G401 (cell line): ENCODE measurements around the gene CYP4A22. TPM values are rescaled to one million over a fixed set of nuclear protein-coding genes. Genes with fewer than 3 reads are reported as not detected.
"Not testable (repeated sequence)": the region's sequence is repeated elsewhere in the genome, so short reads cannot be mapped to it uniquely, and the experiment has no call there.

ENCODE experiments used
- DNase-seq: peaks from one replicate; pipeline ENCODE4 v3.0.0-alpha.2; 2015; ENCODE audit warnings: low spot score
- in situ Hi-C: cut with HindIII; loops from 2 replicates; pipeline ENCODE4 v1.10.0; 2016; ENCODE audit warnings: low sequenced_read_pairs, mixed read lengths
- total RNA-seq: library from RNA; depleted of rRNA; stranded (reverse); fragments of >200 nt; shearing (Covaris generic); gene quantifications from 2 replicates; pipeline ENCODE4 v1.2.3, GENCODE V29; 2014

The CYP4A22 gene
- total RNA-seq, 1 experiment from 2014 or later, result not detected

- in situ Hi-C loops, result no loop called here
- DNase-seq, result no peak
Measured at GRCh38 chr1:47147047-47147785, 10.0 kb downstream of the CYP4A22 start.

DNA sequence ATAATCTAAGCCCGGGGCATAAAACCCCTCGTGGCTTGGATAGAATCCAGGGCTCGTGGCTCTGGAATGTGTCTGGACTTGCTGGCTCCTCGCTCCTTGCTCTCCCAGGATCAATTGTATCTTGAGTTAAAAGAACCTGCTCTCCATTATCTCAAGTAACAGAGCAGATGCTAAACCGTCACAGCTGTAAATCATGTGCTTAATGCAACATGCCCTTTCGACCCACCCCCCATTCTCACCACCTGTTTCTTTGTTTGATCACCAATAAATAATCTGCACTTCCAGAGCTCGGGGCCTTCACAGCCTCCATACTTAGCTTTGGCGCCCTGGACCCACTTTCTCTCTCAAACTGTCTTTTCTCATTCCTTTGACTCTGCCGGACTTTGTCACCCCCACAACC, 11.9 kb downstream of the CYP4A22 start:
- in situ Hi-C loops, DNase-seq: not testable (repeated sequence)

GRCh38 chr1:47156457-47156856, 19.2 kb downstream of the CYP4A22 start:
- in situ Hi-C loops, DNase-seq: not testable (repeated sequence)

- in situ Hi-C loops, DNase-seq: not testable (repeated sequence)
Measured at GRCh38 chr1:47157957-47158356, 20.7 kb downstream of the CYP4A22 start.

GRCh38 chr1:47160716-47161115, 23.5 kb downstream of the CYP4A22 start:
- in situ Hi-C loops, result no loop called here
- no peak for DNase-seq

DNA sequence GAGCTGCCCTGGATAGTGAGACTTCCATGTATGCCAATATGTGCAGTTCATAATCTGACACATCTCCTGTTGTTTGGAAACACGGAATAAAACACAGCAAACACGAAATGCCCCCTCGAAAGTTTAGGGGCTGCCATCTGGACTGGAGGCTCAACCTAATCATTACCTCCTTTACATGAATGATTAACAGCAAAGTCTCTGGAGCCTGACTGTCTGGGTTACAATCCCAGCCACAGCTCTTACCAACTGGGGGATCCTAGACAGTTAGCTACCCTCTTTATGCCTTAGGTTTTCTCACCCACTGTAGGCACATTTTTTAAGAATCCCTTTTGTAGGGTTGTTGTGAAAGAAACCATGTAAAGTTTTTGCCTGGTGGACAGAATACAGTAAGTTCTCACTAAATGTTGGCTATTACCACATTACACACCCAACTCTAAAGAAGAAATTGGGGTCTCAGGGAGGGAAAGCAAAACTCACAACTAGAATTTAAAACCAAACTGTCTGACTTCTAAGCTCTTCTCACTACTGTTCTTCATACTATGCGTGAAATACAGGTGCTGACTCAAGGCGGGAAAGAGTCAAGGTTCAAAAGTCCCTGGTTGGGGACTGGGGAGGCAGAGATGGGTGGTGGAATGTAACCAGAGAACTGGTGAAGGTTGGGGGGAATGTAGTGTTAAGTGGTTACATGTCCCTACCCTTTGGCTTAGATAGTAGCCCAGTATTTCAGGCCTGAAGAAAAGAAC, 24.2 kb downstream of the CYP4A22 start:
- in situ Hi-C loops, result no loop called here

GRCh38 chr1:47164552-47164951, 27.3 kb downstream of the CYP4A22 start:
- in situ Hi-C loops, result no loop called here
- DNase-seq, result no peak

More for the DNA sequence above, 24.2 kb downstream of the CYP4A22 start:
- no peak for DNase-seq

- no peak for DNase-seq
- in situ Hi-C loops, result no loop called here
Measured at GRCh38 chr1:47172782-47173181, 35.5 kb downstream of the CYP4A22 start.

DNA sequence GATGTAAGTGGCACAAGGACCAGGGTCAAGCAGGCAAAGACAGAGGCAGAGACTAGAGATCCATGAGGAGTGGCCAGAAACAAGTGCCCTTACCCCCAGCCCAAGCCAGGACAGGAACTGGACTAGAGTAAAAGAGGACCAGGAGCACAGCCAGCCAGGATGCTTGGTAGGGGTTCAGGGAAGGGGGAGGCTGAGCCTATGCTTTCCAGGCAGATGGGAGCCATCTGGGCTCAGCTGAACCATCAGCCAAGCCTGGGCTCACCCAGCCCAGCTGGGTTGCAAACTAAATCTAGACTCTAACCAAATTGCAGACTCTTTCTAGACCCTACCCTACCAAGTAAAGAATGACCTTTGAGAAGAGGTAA, 37.4 kb downstream of the CYP4A22 start:
- in situ Hi-C loops, result no loop called here
- no peak for DNase-seq

DNA sequence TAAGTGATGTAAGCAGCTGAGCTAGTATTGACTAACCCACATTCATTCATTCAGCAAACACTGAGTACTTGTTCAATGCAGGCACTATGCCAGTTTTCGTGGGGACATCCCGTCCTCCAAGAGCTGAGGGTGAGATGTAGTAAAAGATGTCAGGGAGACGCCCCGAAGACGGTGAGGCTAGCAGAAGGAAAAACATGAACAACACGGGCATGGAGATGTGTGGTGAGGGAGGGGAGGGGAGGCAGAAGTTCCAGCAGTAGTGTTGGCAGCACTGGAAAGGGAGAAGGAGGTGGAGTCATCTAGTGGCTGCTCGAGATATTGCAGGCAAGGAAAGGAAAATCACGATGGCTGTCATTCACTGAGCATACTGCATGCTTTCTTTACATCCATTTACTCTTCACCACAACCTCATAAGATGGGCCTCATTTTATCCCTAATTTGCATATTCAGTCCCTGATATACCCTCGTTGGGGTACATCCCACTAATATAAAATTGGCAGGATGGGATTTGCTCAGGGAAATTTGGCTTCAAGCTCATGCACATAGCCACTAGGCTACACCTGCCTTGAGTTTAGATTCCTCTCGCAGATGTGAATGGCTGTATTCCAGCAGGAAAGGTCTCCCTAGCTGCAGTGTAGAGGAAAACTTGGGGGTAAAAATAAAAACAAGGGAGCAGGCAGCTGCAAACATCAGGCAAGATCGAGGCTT, 38.1 kb downstream of the CYP4A22 start:
- in situ Hi-C loops, result no loop called here

DNA sequence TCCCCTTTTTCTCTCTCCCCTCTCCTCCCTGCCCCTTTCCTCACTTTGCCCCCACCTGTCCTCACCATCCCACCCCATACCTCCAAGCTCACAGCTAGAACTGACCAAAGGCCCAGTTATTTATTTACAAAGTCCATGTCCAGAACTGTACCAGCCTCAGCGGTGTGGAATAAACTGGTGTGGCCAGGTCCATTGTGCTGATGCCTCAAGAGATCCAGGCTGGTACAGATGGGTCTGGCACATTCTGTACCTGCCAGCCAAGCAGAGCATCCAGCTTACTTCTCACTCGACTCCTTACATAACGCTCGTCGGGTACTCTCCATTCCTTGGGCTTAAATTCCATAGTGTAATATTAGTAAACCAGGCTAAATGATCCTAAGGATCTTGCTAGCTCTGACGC, 40.8 kb downstream of the CYP4A22 start:
- no peak for DNase-seq
- in situ Hi-C loops, result no loop called here

More for the DNA sequence above, 38.1 kb downstream of the CYP4A22 start:
- peak; percentile 58 for DNase-seq

GRCh38 chr1:47178654-47179016, 41.4 kb downstream of the CYP4A22 start:
- in situ Hi-C loops, result no loop called here
- DNase-seq, result no peak

DNA sequence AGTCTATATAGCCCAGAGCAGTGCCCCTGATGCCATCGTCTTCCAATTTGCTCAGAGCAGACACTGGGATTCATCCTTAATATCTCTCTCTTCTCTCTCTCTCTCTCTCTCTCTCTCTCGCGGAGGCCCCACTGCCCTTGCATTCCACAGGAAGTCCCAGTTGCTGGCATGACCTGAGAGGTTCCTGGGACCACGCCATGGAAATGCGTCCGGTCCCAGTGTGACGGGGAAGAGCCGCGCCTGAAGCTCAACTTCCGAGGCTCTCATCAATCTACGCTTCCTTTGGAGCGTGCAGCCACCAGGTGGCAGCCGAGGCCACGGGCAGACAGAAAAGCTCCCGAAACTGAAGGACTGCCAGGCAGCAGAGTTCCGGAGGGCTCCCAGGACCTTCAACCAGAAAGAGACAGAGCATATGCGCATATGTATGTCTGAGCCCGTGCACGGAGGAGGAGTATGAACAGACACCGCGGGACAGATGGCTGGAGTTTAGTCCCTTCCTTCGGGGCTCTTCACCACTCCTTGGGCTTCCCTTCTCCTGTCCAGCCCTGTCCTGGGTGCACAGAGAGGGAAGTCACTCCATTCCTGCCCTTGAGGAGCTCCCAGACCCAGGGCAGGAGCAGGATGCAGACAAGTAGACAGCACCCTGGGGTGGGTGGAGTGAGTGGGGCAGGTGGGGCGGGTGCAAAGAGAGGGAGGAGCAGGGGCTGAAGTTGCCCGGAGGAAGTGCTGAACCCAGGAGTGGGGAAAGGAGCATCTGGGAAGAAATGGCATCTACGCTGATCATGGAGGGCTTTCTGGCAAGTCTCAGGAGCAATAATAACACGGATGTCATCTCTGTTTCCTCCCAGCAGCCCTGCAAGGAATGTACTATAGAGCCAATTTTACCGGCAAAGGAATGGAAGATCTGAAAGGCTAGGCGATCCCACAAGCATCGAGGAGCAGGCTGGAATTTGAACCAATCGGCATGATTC, 42.1 kb downstream of the CYP4A22 start:
- DNase-seq, result peak; percentile 70
- in situ Hi-C loops, result no loop called here

- DNase-seq, result no peak
- in situ Hi-C loops, result no loop called here
Measured at GRCh38 chr1:47179988-47180563, 42.8 kb downstream of the CYP4A22 start.

DNA sequence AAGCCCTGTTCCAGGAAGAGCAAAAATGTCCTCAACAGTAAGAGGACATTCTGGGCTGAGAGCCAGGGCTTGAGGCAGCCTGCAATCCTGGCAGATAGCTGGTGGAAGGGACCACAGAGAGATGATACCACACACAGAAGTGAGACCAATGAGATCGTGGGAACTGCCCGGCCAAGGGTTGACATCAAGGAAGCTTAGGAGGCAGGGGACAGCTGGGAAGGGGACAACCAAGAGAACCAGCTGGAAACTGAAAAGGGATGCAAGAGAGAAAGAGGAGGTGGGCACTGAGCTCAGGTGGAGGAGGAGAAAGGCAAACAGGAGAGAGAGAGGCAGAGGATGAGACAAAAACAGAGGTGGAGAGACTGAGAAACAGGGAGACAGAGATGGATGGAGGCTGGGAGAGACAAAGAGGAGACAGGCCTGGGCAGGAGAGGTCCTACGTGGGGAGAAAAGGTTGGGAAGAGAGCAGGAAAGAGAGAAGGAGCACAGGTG, 43.4 kb downstream of the CYP4A22 start:
- DNase-seq, result no peak
- in situ Hi-C loops, result no loop called here

DNA sequence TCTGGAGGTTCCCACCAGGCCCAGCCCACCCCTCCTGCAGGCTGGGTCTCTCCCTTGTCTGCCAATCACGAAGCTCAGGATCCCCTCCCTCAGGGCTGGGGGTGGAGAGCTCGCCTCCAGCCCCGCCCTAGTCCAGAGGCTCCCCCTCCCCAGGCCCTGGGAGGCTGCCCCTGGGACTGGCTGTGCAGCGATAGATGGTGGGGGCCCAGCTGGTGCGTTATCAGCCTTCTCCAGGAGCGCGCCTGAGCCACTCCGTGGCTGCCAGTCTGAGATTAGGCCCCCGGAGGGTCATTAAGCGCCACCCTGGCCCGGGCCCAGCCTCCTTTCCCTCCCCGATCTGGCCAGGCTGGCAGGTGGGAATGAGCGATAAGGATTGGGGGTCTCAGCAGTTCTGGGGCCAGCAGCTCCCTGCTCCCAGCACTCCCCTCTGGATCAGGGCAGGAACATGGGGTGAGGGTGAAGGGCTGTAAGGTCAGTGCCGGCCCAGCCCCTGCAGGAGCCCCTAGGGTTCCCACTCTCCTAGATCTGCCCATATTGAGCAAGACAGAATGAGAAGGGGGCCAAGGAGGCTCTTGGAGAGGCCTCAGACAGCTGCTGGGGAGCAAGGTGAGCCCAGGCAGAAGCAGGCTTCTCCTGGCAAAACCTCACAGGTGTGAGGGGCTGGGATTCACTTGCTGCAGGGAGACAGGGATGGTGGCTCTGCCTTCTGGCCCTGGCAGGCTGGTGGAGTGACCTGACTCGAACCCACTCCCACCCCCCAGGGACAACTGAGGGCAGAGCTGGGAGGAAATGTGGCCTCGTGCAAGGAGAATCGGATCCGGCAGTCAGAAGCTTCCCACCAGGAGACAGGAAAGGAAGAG, 44.1 kb downstream of the CYP4A22 start:
- in situ Hi-C loops, result no loop called here
- no peak for DNase-seq

- no peak for DNase-seq
- in situ Hi-C loops, result no loop called here
Measured at GRCh38 chr1:47181955-47182675, 44.9 kb downstream of the CYP4A22 start.
